Spleen (tissue), 7 donors: ENCODE data around the gene PSME3IP1.

Experiments used
- POLR2A ChIP-seq, 3 donors: fragments of 450-650 bp; IDR thresholded peaks; one replicate each; pipeline ENCODE4 v1.5.1; 2017; ENCODE audit warnings: antibody characterized with exemption in 3 of 3, mild to moderate bottlenecking in 1 of 3
- POLR2AphosphoS5 ChIP-seq, 3 donors: sonication (generic); formaldehyde crosslinking; IDR thresholded peaks; one replicate each; pipeline ENCODE4 v1.5.1; 2017; ENCODE audit warnings: antibody characterized with exemption in 3 of 3
- TF ChIP-seq, protein P1 (sequence below), 11 experiments: fragments of 200-600 bp in 7 of 11; fragments of 450-650 bp in 4 of 11; sonication (generic) in 4 of 11; IDR thresholded peaks in 8 of 11; conservative IDR thresholded peaks in 3 of 11; 1 replicate in 7 of 11; 2 replicates in 4 of 11; pipeline versions ENCODE4 v1.4.0 to v1.8.0; 2016 to 2021; ENCODE audit warnings: antibody characterized with exemption in 11 of 11, inconsistent platforms in 4 of 11, mild to moderate bottlenecking in 1 of 11
- donor health status: DM: no; HTN: no; CAD: no; lungs with moderate emphysema.
- donor health status: DM: no; HTN: no; CAD: no.
- donor health status: DM: no; HTN: no; CAD: no.

DNA sequence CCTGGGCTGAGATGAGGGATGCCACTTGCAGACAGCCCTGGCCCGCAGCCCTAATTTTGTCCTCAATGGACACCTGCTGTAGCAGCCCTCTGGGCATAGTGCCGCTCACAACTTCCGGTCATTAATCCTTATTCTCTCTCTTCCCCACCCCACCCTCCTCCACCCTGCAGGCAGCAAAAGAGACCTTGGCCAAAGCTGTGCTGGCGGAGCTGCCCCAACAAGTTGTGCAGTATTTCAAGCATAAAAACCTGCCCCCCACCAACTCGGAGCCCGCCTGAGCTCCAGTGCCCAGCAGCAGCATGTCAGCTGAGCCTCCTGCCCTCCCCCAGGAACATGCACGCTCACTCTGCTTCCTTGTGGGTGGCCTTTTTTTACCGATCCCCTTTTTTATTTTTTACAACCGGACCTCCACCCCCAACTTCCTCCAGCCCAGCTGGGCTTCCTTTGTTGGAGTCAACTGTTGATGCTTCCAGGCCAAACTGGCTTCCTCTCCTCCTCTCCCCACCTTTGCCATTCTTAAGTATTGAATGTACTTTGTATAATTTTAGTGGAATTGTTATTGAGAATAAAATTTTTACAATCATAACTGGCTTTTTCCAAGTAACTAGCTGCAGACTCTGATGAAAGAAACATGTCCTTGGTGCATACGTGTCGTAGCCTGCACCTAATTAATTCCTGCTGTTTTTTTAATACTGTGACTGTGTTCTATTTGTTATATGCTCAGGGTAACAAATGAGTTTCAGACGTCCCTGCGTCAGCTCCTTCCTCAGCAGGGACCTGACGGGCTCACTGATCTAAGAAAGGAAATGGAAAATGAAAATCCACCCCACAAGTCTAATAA lies 38.2 kb downstream of the PSME3IP1 start:
- TF ChIP-seq, protein P1, sequence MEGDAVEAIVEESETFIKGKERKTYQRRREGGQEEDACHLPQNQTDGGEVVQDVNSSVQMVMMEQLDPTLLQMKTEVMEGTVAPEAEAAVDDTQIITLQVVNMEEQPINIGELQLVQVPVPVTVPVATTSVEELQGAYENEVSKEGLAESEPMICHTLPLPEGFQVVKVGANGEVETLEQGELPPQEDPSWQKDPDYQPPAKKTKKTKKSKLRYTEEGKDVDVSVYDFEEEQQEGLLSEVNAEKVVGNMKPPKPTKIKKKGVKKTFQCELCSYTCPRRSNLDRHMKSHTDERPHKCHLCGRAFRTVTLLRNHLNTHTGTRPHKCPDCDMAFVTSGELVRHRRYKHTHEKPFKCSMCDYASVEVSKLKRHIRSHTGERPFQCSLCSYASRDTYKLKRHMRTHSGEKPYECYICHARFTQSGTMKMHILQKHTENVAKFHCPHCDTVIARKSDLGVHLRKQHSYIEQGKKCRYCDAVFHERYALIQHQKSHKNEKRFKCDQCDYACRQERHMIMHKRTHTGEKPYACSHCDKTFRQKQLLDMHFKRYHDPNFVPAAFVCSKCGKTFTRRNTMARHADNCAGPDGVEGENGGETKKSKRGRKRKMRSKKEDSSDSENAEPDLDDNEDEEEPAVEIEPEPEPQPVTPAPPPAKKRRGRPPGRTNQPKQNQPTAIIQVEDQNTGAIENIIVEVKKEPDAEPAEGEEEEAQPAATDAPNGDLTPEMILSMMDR (IDR thresholded peaks at IDR 0.05 in 8 of 11, conservative IDR thresholded peaks at IDR 0.05 in 3 of 11) = no peak
- TF ChIP-seq POLR2A (IDR thresholded peaks at IDR 0.05) = no peak
- TF ChIP-seq POLR2AphosphoS5 (IDR thresholded peaks at IDR 0.05) = peak in 2 of 3 donors; percentile 17 to 44
